Left kidney (tissue), 2 donors: ENCODE data around the gene CTF1. TPM values are rescaled to one million over a fixed set of nuclear protein-coding genes. Genes with fewer than 3 reads are reported as not detected.
"Not testable (repeated sequence)": the region's sequence is repeated elsewhere in the genome, so short reads cannot be mapped to it uniquely, and the experiment has no call there.

ENCODE experiments used
- DNase-seq: peaks from one replicate; pipeline ENCODE4 v3.0.0-alpha.2; 2013
- polyA plus RNA-seq: library from polyadenylated mRNA; unstranded; fragments of 120-200 nt; gene quantifications from one replicate; pipeline ENCODE4 v1.2.1, GENCODE V29; 2013; ENCODE audit not compliant: insufficient read length

The CTF1 gene
- polyA plus RNA-seq, 1 donor: 6.4 TPM

DNA sequence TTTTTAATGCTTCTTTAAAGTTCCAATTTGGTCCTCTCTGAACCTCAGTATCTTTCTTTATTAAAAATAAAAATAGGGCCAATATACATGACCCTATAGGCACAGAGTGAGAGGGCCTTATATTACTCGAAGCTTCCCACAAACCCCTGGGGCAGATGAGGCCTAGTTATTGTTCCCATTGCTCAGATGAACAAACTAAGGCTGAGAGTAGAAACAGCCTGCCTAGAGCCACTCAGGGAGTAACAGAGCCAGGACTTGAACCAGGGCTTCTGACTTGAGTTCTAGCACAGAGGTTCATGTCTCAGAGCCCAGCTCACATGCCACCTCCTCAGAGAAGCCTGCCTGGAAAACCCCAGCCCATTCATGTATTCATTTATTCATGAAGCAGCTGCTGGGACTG is 10.3 kb upstream of the CTF1 start:
- DNase-seq: no peak

DNA sequence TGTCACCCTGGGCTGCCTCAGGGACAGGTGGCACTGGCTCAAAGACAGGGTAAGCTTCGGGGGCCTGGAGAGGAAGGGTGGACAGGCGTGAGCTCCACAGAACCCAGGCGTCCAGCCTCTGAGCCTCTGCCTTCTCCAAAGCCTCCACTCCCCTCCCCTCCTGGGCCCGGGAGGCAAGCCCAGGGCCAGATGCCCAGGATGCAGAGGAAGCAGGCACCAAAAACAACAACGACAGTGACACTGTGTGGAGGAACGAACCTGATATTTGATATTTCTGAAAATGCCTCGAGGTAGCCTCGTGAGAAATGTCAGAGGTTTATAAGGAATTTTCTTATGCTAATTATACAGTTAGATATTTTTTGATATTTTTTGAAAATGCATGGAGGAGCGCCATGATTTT is 8.5 kb upstream of the CTF1 start:
- DNase-seq: no peak

DNA sequence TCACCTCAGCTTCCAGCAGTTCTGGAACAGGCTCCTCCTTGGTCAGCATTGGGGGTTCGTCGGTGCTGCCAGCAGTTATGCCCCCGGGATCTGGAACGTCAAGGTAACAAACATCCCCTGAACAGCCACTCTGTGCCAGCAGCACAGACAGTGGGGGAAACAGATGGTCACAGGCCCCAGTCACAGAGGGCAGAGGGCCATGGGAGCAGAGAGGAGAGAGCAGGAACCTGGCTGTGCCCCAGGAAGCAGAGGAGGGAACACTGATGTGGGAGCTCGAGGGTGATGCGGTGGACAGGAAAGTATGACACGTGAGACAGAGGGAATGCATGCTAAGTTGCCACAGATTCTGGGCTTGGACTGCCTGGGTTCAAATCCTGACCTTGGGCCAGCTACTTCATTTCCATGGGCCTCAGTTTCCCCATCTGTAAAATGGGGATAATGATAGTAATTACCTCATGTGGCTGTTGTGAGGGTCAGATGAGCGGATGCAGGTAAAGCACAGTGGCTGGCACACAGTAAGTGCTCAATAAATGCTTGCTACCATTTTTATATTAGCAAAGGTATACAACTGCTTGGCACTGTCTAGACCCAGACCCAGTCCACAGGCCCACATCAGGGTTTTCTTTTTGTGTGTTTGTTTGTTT is 7.4 kb upstream of the CTF1 start:
- no peak for DNase-seq

DNA sequence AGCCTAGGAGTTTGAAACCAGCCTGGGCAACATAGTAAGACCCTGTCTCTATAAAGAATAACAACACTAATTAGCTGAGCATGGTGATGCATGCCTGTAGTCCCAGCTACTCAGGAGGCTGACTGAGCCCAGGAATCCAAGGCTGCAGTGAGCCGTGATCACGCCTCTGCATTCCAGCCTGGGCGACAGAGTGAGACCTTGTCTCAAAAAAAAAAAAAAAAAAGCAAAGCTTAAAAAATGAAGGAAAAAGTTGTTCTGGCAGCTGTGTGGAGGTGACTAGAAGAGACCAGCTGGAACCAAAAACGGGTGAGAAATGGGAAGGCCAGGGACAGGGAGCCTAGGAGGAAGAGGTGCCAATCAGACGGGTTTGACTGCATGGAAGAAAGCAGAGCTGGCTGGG is 6.7 kb upstream of the CTF1 start:
- DNase-seq: no peak

DNA sequence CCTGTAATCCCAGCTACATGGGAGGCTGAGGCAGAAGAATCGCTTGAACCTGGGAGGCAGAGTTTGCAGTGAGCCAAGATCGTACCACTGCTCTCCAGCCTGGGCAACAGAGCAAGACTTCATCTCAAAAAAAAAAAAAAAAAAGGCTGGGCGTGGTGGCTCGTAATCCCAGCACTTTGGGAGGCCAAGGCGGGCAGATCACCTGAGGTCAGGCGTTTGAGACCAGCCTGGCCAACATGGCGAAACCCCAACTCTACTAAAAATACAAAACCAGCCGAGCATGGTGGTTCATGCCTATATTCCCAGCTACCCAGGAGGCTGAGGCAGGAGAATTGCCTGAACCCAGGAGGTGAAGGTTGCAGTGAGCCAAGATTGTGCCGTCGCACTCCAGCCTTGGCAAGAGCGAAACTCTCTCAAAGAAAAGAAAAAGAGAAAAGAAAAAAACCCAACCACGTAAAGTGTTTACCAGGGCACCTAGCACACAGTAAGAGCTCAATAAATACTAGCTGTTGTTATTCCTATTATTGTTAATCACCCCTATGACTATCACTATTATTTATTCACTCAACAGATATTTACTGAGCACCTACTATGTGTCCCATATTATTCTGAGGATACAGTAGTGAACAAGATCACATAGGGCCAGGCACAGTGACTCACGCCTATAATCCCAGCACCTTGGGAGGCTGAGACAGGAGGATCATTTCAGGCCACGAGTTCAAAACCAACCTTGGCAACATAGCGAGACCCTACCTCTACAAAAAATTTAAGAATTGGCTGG is 5.2 kb upstream of the CTF1 start:
- not testable (repeated sequence) for DNase-seq

DNA sequence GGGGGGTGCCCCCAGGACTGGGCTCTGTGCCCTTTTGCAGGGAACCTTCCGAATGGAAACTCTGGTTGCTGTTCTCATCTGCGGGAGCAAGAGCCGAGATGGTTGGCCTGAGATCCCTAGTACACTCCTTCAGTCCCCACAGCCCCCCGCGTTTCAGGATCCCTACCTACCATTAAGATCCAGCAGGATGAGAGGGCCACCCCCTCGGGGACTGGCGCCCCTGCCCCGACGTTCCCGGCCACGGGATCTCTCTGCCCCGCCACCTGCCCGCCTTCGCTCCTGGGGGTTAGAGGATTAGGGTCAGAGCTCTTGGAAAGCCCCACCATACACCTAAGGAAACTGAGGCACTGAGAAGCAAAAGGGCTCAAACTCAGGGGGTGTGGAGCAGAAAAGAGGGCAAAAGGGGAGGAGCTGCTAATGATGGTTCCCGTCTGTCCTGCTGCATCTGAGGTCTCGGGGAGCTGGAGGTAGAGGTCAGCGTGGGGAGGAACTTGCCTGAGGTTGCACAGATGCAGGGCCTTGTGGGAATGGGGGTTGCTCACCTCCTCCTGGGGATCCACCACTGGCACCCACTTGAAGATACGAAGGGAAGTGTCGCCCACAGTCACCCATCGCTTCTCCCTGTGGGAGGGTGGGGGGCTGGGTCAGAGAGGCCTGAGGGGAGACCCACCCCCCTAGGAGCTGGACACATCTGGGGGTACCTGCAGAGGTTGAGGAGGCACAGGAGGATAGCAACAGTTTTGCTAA is 3.6 kb upstream of the CTF1 start:
- no peak for DNase-seq

DNA sequence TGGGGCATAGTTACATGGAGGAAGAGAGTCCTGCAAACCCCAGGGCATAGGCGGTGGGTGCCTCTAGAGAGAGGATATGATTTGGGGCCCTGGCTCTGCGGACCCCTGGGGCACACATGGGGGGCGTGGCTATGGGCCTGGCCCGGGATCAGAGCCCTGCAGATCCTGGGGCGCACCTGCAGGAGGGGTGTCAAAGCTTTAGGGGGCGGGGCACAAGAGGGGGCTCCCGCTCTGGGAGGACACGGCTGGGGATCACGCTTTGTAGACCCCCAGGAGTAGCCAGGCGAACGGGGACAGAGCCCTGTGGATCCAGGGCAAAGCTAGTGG is 3.0 kb upstream of the CTF1 start:
- no peak for DNase-seq

DNA sequence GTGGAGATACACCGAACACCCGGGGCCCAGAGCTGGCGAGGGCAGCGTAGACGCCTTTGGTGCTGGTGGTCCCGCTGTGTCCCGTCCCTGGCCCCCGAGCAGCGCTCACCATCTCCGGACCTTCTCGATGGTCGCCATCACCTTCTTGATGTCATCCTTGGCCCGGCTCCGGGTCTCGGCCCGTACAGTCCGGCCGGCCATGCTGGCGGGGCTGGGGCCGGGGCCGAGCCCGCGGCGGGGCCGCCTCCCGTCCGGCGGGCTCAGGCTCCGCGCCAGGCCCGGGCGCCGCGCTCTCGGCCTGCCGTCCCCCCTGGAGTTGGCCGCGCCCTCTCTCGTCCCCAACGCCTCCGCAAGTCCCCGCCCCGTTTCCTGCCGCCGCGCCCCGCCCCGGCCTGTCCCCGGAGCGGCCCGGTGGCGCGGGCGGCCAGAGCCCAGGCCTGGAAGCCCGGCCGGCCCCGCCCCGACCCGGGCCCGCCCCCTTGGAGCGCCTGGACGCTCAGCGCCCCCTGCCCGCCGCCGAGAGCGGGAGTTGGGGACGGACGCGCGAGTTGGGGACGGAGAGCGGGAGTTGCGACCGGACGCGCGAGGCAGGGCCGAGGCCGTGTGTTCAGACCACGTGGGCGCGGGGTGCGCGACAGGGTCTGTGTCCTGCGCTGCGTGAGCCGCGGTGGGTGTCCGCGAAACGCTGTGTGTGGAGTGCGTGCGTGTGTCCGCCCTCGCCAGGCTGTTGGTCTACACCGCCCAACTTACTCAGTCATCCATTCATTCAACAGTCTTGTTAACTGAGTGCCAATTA is 2.5 kb upstream of the CTF1 start, which contains the start of gene BCL7C:
BCL7C (minus strand) TSS at position 334 of the 796 bp plus-strand sequence; CDS start at position 201, 133 bp downstream.
- peak; percentile 93 for DNase-seq

DNA sequence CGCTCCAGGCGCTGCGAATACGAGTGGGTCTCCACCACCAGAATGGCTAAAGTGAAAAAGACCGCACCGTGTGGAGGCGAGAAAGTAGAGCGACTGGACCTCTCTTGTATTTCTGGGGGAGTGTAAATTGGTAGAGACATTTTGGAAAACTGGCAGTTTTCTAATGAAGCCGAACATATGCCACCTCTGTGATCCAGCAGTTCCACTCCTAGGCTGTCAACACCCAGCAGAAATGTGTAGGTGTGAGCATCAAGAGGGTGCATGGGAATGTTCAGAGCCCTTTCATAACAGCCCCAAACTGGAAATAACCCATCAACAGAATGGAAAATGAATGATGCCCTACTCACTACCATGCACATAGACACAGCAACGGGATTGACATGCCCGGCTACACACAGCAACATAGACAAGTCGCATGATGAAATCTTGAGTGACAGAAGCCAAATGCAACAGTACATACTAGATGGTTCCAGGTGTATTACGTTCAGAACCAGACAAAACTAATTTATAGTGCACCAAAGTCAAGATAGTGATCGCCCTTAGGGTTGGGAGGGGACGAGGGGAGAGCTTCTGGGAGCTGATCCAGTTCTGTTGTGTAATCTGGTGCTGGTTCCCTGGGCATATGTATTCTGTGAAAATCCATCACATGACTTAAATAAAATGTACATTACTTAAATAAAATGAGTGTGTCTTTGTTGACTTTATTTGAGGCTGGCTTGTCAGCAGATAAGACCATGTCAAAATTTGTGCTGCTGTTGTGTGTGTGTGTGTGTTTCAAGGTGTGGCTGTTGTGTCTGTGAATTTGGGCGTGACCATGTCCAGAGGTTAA is 1.7 kb upstream of the CTF1 start:
- no peak for DNase-seq

DNA sequence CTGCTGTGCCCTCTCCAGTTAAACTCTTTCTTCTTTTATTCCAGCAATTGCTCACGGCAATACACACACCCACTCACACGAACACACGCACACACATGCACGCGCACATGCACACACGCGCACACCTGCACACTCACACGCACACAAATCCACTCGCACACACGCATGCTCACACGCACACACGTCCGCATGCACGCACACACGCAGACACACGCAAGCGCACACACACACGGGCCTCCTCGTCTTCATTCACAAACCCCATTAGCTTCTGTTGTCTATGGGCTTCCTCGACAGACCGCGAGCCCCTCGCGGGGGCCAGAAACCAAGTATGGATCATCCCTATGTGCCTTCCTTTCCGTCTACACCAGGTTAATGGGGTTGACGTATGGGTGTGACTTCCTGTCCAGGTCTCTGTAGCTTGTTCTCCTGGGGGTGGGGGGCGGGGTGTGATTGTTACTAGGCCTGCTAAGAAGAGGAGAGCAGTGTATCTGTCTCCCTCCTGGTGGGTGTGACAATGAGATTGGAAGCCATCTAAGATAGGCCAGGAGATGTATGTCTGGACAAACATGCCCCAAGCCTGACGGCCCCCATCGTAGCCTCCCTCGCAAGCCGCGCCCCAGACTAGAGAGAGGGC is 670 bp upstream of the CTF1 start:
- DNase-seq: no peak

DNA sequence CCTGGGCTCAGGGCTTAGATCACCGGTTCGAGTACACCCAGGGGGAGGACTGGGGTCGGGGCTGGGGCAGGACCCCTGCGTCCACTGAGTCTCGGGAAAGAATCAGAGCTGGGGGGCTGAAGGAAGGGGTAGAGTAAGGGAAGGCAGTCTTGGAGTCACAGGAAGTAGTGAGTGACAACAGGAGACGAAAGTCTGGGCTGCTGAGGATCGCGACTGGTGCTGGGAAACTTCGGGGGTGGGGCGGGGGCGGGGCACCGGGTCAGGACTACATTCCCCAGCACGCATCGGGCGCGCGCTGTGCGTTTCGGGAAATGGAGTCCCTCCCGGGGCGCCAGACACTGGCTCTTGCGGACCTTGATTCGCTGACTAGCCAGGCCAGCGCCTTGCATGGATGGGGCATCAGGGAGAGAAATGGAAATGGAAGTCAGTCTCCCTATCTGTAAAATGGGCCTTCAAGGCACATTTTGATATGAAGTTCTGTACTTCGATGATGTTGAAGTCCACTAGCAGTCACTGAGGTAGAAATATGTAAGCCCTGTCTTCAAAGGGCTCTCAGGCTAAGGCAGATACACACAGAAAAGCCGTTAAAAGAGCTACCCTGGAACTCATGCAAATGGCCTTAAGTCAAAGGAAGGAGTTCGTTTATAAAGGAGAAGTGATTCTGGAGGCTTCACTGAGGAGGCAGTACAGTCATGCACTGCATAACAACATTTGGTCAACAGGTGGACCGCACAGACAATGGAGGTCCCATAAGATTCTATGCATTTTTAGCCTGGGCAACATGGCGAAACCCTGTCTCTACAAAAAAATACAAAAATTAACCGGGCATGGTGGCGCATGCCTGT is 697 bp downstream of the CTF1 start:
- DNase-seq: peak; percentile 91

DNA sequence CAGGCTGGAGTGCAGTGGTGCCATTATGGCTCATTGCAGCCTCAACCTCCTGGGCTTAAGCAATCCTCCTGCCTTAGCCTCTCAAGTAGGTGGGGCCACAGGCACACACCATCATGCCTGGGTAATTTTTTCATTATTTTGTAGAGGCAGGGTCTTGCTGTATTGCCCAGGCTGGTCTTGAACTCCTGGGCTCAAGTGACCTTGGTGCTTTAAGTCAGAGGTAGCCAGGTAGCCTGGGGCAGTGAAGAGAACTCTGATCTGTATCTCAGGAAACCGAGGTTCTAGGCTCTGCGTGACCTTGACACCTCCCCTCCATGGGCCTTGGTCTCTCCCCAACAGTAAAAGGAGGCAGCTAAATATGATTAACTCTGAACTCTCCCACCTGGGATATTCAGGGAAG is 3.4 kb downstream of the CTF1 start:
- DNase-seq: no peak

DNA sequence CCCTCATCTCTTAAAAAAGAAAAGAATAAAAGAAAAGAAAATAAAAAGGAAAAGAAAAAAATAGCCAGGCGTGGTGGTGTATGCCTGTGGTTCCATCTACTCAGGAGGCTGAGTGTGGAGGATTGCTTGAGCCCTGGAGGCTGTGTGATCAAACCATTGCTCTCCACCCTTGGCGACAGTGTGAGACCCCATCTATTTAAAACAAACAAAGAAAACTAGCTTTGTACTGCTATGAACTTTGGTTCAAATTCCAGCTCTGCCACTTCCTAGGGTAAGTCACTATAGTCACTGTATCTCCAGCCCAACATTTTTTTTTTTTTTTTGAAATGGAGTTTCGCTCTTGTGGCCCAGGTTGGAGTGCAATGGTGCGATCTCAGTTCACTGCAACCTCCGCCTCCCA is 4.2 kb downstream of the CTF1 start:
- no peak for DNase-seq

DNA sequence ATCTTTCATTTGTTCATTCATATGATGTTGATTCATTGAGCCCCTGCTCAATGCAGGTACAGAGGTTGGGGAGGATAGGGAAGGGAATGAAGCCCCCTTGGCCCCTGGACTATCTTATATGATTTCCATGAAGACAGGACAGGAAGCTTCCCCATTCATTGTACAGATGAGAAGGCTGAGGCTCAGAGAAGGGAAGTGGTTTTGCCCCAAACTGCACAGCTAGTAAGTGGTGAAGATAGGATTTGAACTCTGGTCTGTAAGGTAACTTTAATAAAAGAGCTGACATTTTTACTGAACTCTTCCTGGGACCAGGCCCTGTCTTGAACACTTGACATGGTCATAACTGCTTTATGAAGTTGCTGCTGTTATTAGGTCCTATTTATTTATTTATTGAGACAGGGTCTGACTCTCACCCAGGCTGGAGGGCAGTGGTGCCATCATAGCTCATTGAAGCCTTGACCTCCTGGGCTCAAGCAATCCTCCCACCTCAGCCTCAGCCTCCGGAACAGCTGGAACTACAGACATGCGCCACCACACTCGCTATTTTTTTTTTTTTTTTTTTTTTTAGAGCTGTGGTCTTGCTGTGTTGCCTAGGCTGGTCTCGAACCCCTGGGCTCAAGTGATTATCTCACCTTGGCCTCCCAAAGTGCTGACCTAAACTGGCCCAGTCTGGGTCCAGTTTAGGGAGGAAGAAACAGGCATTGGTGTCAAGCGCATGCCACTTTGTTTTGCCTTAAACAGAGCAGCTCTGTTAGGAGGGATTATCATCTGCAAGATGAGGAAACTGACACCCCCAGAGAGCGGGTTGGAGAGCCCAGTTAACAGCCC is 5.0 kb downstream of the CTF1 start:
- DNase-seq: no peak

DNA sequence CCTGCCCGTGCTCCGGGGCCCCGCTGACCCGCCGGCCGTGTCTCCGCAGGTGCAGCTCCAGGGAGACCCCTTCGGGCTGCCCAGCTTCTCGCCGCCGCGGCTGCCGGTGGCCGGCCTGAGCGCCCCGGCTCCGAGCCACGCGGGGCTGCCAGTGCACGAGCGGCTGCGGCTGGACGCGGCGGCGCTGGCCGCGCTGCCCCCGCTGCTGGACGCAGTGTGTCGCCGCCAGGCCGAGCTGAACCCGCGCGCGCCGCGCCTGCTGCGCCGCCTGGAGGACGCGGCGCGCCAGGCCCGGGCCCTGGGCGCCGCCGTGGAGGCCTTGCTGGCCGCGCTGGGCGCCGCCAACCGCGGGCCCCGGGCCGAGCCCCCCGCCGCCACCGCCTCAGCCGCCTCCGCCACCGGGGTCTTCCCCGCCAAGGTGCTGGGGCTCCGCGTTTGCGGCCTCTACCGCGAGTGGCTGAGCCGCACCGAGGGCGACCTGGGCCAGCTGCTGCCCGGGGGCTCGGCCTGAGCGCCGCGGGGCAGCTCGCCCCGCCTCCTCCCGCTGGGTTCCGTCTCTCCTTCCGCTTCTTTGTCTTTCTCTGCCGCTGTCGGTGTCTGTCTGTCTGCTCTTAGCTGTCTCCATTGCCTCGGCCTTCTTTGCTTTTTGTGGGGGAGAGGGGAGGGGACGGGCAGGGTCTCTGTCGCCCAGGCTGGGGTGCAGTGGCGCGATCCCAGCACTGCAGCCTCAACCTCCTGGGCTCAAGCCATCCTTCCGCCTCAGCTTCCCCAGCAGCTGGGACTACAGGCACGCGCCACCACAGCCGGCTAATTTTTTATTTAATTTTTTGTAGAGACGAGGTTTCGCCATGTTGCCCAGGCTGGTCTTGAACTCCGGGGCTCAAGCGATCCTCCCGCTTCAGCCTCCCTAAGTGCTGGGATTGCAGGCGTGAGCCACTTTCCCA is 5.9 kb downstream of the CTF1 start:
- DNase-seq: peak; percentile 56

DNA sequence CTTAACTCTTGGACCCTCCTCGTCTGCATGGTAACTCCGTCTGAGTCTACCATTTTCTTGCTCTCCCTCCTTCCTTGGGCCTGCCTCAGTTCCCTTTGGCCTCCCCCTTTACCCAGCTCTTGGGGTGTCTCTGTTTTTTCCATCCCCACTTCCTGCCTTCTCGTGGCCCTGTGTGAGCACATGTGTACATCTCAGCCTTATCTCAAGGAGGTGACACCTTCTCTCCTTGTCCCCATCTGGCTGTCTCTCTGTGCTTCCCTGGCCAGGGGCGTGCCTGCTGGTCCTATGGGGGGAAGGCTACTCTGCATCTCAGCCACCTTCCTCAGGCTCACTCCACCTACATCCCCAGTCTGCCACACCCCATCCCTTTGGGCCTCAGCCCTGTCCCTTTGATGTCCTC is 6.6 kb downstream of the CTF1 start:
- DNase-seq: no peak

DNA sequence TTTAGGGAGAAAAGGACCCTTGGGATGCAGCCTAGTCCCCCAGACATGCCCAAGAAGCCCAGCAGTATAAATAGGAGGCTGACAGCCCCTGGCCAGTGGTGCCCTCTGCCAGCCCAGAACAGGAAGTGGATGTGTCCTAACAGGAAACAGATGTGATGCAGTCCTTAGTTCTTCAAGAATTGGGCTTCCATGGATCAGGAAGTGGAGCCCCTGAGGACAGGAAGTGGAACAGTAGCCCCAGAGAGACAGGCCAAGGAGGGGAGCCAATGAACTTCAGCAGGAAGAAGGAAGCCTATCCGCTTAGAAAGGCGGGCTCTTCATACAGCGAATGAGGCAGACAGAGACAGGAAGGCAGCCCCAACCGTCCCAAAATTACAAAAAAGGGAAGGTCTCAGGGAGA is 7.2 kb downstream of the CTF1 start:
- DNase-seq: no peak
